GM18508 (cell line): ENCODE data around the gene KRTAP12-4.
"Not testable (repeated sequence)": the region's sequence is repeated elsewhere in the genome, so short reads cannot be mapped to it uniquely, and the experiment has no call there.

Source experiments
- ATAC-seq: cut with Tn5 transposase; IDR thresholded peaks from one replicate; pipeline ENCODE4 v1.9.1; 2021; ENCODE audit warnings: moderate number of reproducible peaks; ENCODE audit not compliant: insufficient read depth, unreplicated experiment

The KRTAP12-4 gene

DNA sequence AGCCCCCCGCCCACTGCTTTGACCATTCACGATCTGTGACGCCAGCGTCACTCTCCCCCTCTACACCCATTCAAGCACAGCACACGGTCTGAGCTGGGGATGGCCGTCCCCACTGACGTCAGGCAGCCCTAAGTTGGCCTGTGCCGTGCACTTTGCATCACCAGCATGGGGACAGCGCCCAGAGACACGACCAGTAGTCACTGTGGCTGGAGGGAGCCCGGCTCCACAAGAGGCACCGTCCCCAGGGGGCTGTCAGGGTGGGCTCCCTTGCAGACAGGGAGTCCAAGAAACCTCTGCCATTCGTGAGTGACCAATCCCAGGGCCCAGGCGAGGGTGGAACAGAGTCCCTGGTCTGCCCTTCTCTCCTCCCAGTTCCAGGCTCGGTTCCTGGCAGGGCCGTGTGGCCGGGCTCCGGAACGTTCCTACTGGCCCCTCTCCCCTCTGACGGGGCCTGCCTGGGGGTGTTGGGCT, 40.3 kb downstream of the KRTAP12-4 start:
- ATAC-seq, result no peak

DNA sequence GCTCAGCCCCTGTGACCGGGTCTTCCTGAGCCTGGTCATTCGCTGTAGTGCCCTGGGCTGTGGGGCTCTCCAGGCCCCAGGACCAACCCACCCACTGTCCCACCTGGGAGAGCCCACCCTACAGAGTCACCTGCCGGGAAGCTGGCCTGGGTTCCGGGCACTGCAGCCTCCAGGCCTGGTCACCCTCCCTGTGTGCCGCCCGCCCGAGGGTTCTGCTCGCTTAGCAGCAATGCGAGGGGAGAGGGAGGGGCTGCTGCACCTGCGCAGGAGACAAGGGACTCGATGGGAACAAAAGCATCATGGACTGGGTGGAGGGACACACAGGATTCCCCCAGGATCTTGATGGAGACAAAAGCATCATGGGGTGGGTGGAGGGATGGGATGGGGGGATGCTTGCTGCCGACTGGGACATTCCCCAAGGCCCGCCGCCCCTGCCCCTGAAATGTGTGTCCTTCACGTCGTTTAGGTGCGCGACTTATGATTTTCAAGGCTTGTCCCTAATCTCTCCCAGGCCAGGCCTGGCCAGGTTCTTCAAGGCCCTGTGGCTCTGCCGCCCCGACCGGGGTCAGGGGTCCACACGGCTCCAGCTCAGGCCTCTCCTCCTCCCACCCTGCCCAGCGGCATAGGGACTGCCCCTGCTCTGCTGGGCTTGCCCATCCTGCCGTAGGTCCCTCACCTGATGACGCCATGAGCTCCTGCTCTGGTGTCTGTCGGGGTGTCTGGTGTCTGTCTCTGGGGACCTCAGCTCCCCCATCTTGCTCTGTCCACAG, 40.9 kb downstream of the KRTAP12-4 start:
- no peak for ATAC-seq

DNA sequence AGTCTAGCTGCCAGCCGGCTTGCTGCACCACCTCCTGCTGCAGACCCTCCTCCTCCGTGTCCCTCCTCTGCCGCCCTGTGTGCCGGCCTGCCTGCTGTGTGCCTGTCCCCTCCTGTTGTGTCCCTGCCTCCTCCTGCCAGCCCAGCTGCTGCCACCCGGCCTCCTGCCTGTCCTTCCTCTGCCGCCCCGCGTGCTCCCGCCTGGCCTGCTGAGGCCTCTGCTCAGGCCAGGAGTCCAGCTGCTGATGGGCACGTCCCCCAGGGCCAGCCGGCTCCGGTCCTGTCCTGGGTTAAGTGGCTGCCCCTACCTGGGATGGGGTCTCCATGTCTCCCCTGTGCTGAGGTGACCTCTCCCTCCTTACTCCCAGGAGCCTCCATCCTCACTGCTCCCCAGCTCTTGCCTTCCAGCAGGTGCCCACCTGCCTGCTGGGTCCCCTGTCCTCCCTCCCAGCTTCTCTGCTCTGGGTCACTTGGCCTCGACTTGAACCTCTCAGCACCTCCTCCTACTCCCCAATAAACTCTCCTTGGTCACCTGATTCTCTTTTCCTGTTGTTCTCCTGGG, 41.7 kb downstream of the KRTAP12-4 start:
- no peak for ATAC-seq

DNA sequence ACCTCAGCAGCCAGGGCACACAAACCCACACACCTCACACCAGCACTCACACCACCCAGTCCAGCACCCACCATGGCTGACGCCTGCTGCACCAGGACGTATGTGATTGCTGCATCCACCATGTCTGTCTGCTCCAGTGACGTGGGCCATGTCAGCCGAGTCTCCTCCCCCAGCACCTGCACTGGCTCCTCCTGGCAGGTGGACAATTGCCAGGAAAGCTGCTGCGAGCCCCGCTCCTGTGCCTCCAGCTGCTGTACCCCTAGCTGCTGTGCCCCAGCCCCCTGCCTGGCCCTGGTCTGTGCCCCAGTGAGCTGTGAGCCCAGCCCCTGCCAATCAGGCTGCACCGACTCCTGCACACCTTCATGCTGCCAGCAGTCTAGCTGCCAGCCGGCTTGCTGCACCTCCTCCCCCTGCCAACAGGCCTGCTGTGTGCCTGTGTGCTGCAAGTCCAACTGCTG, 42.4 kb downstream of the KRTAP12-4 start, which contains the start of gene KRTAP10-8:
Gene KRTAP10-8, plus strand, starts transcription at position 51 of the 458 bp plus-strand sequence. Its CDS starts 22 bp downstream, at position 73.
- no peak for ATAC-seq

DNA sequence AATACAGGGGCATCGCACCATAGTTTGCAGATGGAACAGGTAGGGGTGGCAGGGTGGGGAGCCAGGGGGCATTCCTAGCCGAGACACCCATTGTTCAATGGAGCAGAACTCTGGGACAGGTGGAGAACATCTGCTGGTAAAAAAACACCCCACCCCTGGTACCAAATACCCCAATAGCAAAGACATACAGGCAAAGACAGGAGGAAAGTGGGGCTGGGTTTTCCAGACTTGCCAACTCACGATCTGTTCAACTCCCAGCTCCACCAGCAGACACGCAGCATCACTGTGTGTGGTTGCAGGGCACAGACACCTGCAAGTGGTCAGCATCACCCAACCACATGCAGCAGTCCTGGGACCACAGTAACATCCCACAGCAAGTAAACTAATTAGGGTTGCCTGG, 42.9 kb downstream of the KRTAP12-4 start:
- ATAC-seq, result no peak

DNA sequence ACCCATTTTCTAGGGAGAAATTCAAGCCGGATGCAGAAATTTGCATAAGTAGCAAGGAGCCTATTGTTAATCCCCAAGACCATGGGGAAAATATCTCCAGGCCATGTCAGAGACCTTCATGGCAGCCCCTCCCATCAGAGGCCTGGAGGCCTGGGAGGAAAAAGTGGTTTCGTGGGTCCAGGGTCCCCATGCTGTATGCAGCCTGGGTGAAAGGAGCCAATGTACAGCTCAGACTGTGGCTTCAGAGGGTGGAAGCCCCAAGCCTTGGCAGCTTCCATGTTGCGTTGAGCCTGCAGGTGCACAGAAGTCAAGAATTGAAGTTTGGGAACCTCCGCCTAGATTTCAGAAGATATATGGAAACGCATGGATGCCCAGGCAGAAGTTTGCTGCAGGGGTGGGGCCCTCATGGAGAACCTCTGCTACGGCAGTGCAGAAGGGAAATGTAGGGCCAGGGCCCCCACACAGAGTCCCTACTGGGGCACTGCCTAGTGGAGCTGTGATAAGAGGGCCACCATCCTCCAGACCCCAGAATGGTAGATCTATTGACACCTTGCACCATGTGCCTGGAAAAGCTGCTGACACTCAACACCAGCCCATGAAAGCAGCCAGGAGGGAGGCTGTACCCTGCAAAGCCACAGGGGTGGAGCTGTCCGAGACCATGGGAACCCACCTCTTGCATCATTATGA, 44.2 kb downstream of the KRTAP12-4 start:
- not testable (repeated sequence) for ATAC-seq

DNA sequence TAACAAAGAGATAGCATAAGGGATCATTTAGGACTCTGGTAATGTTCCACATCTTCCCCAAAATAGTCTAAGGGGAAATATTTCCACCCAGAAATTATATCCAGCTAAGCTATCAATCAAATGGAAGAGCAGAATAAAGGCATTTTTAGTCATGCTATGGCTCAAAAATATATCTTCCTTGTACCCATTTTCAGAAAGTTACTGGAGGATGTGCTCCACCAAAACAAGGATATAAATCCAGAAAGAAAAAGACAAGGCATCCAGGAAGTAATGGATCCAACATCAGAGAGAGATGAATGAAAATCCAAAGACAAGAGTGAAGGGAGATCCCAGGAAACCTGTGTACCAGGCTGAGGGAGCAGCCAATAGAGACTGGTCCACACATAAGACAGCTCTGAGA, 45.3 kb downstream of the KRTAP12-4 start:
- no peak for ATAC-seq

DNA sequence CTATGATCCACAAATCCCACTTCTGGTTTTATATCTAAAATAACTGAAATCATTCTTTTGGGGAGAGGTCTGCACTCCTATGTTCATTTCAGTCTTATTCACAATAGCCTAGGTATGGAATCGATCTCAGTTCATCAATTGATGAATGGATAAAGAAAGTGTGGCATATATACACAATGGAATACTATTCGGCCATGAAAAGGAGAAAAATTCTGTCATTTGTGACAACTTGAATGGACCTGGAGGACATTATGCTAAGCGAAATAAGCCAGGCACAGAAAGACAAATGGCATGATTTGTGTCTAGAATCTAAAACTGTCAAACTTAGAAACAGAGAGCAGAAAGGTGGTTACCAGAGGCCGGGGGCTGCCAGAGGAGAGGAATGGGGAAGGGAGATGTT, 48.0 kb downstream of the KRTAP12-4 start:
- no peak for ATAC-seq
